K562 (cell line): ENCODE results near the gene LTBP1. TPM values are rescaled to one million over a fixed set of nuclear protein-coding genes. Genes with fewer than 3 reads are reported as not detected.

Source experiments
- ARID1B ChIP-seq: fragments of 450-650 bp; IDR thresholded peaks from 2 replicates; pipeline ENCODE4 v1.6.1; 2016; ENCODE audit warnings: antibody characterized with exemption, mild to moderate bottlenecking, inconsistent platforms
- CBFB ChIP-seq: sonication (generic); formaldehyde crosslinking; IDR thresholded peaks from 2 replicates; pipeline ENCODE4 v1.4.0; 2020; ENCODE audit warnings: mild to moderate bottlenecking, missing genetic modification reagents
- CGGBP1 ChIP-seq: fragments of 250-450 bp; sonication (Bioruptor Pico); IDR thresholded peaks from 2 replicates; pipeline ENCODE4 v1.9.0; 2021; ENCODE audit warnings: mild to moderate bottlenecking
- CLOCK ChIP-seq: fragments of 250-450 bp; sonication (Bioruptor Pico); IDR thresholded peaks from 2 replicates; pipeline ENCODE4 v1.4.0; 2020; ENCODE audit warnings: mild to moderate bottlenecking, moderate library complexity, borderline replicate concordance
- DDX20 ChIP-seq: fragments of 450-650 bp; IDR thresholded peaks from 2 replicates; pipeline ENCODE4 v1.6.1; 2016; ENCODE audit warnings: missing genetic modification characterization, low read depth, mild to moderate bottlenecking, missing compliant biosample characterization, moderate library complexity
- ELK1 ChIP-seq: sonication (generic); formaldehyde crosslinking; IDR thresholded peaks from 2 replicates; pipeline ENCODE4 v1.8.1; 2022; ENCODE audit warnings: missing genetic modification reagents
- FUS ChIP-seq: fragments of 200-400 bp; formaldehyde crosslinking; optimal IDR thresholded peaks from 2 replicates; pipeline ENCODE3; 2017; ENCODE audit warnings: low read depth, low read length
- GABPA ChIP-seq: fragments of 200-800 bp; sonication (Bioruptor generic); conservative IDR thresholded peaks from 2 replicates; pipeline ENCODE4 v1.6.1; 2016; ENCODE audit warnings: low read depth, missing genetic modification characterization, missing compliant biosample characterization
- GTF2A2 ChIP-seq: IDR thresholded peaks from 2 replicates; pipeline ENCODE4 v1.6.1; 2016; ENCODE audit warnings: mild to moderate bottlenecking, missing genetic modification characterization, missing compliant biosample characterization
- HMGN3 ChIP-seq: IDR thresholded peaks from 2 replicates; pipeline ENCODE4 v1.6.1; 2011; ENCODE audit warnings: borderline replicate concordance, low read depth, mild to moderate bottlenecking, mixed read lengths, low read length; ENCODE audit not compliant: insufficient read length; ENCODE audit errors: extremely low read depth
- KLF1 ChIP-seq: fragments of 450-650 bp; IDR thresholded peaks from 2 replicates; pipeline ENCODE4 v1.6.1; 2016; ENCODE audit warnings: missing genetic modification characterization, missing compliant biosample characterization
- MAZ ChIP-seq, 2 experiments: fragments of 450-650 bp in 1 of 2; sonication (generic) in 1 of 2; formaldehyde crosslinking; IDR thresholded peaks in 1 of 2; conservative IDR thresholded peaks in 1 of 2; 2 replicates each; pipeline versions ENCODE4 v1.4.0 to v1.5.0; 2020; ENCODE audit warnings: mild to moderate bottlenecking in 1 of 2, missing genetic modification reagents in 1 of 2
- STAT5B ChIP-seq: fragments of 250-450 bp; sonication (Bioruptor Pico); IDR thresholded peaks from 2 replicates; pipeline ENCODE4 v1.8.0; 2021; ENCODE audit warnings: mild to moderate bottlenecking, inconsistent platforms
- UBTF ChIP-seq, 2 experiments: IDR thresholded peaks; 2 replicates each; pipeline ENCODE4 v1.6.1; 2012; ENCODE audit warnings: improper control_type of control experiment in 2 of 2, low read depth in 2 of 2, low read length in 2 of 2, borderline replicate concordance in 1 of 2
- ZKSCAN8 ChIP-seq: fragments of 200-800 bp; sonication (Bioruptor generic); IDR thresholded peaks from 2 replicates; pipeline ENCODE4 v1.6.1; 2016; ENCODE audit warnings: missing genetic modification characterization, missing compliant biosample characterization
- ZNF133 ChIP-seq: fragments of 250-450 bp; sonication (Bioruptor Pico); IDR thresholded peaks from 2 replicates; pipeline ENCODE4 v1.4.0; 2020; ENCODE audit warnings: mild to moderate bottlenecking
- ZNF436 ChIP-seq: fragments of 250-450, 450-650 bp; sonication (Bioruptor Pico); formaldehyde crosslinking; IDR thresholded peaks from 2 replicates; pipeline ENCODE4 v1.7.0; 2020; ENCODE audit warnings: mild to moderate bottlenecking
- ZNF445 ChIP-seq: fragments of 250-450 bp; sonication (Bioruptor Pico); IDR thresholded peaks from 2 replicates; pipeline ENCODE4 v1.4.0; 2020; ENCODE audit warnings: low read depth, mild to moderate bottlenecking, moderate library complexity
- ZNF696 ChIP-seq: fragments of 250-450 bp; sonication (Bioruptor Pico); conservative IDR thresholded peaks from 2 replicates; pipeline ENCODE4 v1.4.0; 2020; ENCODE audit warnings: mild to moderate bottlenecking, moderate library complexity
- ZNF79 ChIP-seq: fragments of 250-450 bp; sonication (Bioruptor Pico); IDR thresholded peaks from 2 replicates; pipeline ENCODE4 v1.4.0; 2020; ENCODE audit warnings: low read depth, mild to moderate bottlenecking, moderate library complexity
- ZSCAN32 ChIP-seq: fragments of 450-650 bp; formaldehyde crosslinking; IDR thresholded peaks from 2 replicates; pipeline ENCODE4 v1.4.0; 2020; ENCODE audit warnings: mild to moderate bottlenecking, moderate library complexity
- polyA plus RNA-seq, 8 experiments: library from polyadenylated mRNA; depleted of rRNA in 4 of 8; stranded (reverse) in 5 of 8; unstranded in 3 of 8; fragments of >200 nt; fragmentation: Nextera tagmentation in 2 of 8; fragmentation: Illumina TruSeq in 1 of 8; extraction: Ambion mirVana in 2 of 8; extraction: Trizol in 1 of 8; gene quantifications; 2 replicates each; pipeline versions ENCODE4 v1.2.1 to v1.2.3, GENCODE V29; 2011 to 2014; ENCODE audit warnings: inconsistent platforms in 1 of 8, missing spikeins in 1 of 8
- total RNA-seq, 7 experiments: library from RNA; depleted of rRNA in 6 of 7; stranded (reverse); fragments of >200 nt in 6 of 7; fragmentation: Illumina TruSeq in 2 of 7; extraction: Trizol in 2 of 7; gene quantifications; 2 replicates each; pipeline versions ENCODE4 v1.2.1 to v1.2.3, GENCODE V29; 2011 to 2021; ENCODE audit warnings: low replicate concordance in 1 of 7

LTBP1 gene
- total and polyA plus RNA-seq, 9 of the 15 experiments (the other 6 are each of a cell fraction or from before 2014, with no cell fraction given) = 3.6 to 16.4 (median 8.5) TPM

GRCh38 chr2:33108483-33109443, 162.0 kb downstream of the LTBP1 start (continued):
- TF ChIP-seq ELK1 (no peak), ZNF79 (CRISPR knock-in tag) (no peak), ZNF436 (CRISPR knock-in tag) (no peak), UBTF (IDR thresholded peaks at IDR 0.05; ENCODE audit: borderline replicate concordance in 1 of 2, low read depth in 2 of 2, low read length in 2 of 2) (no peak), MAZ (CRISPR knock-in tag; conservative IDR thresholded peaks at IDR 0.05 in 1 of 2, IDR thresholded peaks at IDR 0.05 in 1 of 2) (no peak), KLF1 (tag) (no peak), ZKSCAN8 (CRISPR knock-in tag) (peak; percentile 92), ARID1B (peak; percentile 99), ZSCAN32 (CRISPR knock-in tag) (no peak), CGGBP1 (no peak), DDX20 (no peak), FUS (no peak), CBFB (CRISPR knock-in tag) (peak; percentile 73; the same call in 1 of the 2 replicates), STAT5B (CRISPR knock-in tag) (no peak), HMGN3 (peak; percentile 79), CLOCK (no peak), GABPA (tag) (peak; percentile 24; the same call in 1 of the 2 replicates), ZNF445 (CRISPR knock-in tag) (no peak), ZNF696 (no peak), GTF2A2 (tag) (no peak), ZNF133 (no peak)
